Activated T-helper 17 cell treated with anti-CD3 and anti-CD28 coated beads, Interleukin-2, amount 50 U/mL, for 72 hours (primary cell): ENCODE measurements around the gene KCTD15. TPM values are rescaled to one million over a fixed set of nuclear protein-coding genes. Genes with fewer than 3 reads are reported as not detected.

Source experiments
- ATAC-seq: fragments of 150-1000 bp; cut with Tn5 transposase; replicated peaks from 2 replicates; pipeline ENCODE4 v1.10.0; 2021; ENCODE audit warnings: mild to moderate bottlenecking, moderate library complexity
- H3K27ac Mint-ChIP-seq: one replicate; pipeline ENCODE4 v1.8.0; 2022; ENCODE audit warnings: mixed read lengths
- H3K27me3 Mint-ChIP-seq: one replicate; pipeline ENCODE4 v1.8.0; 2022; ENCODE audit warnings: mixed read lengths
- H3K36me3 Mint-ChIP-seq: one replicate; pipeline ENCODE4 v1.8.0; 2022; ENCODE audit warnings: low read depth, mild to moderate bottlenecking, mixed read lengths
- H3K4me1 Mint-ChIP-seq: one replicate; pipeline ENCODE4 v1.8.0; 2022; ENCODE audit warnings: mixed read lengths
- H3K4me3 Mint-ChIP-seq: one replicate; pipeline ENCODE4 v1.8.0; 2022; ENCODE audit warnings: mild to moderate bottlenecking, mixed read lengths
- H3K9me3 Mint-ChIP-seq: one replicate; pipeline ENCODE4 v1.8.0; 2022; ENCODE audit warnings: mixed read lengths
- total RNA-seq, 2 donors: library from RNA; stranded (reverse); gene quantifications; one replicate each; pipeline ENCODE4 v1.2.3, GENCODE V29; 2022

KCTD15 gene
- total RNA-seq, 2 donors from 2014 or later = 8.4 to 11.7 TPM

GRCh38 chr19:33777753-33778088, 18.9 kb upstream of the KCTD15 start:
- H3K4me1 Mint-ChIP-seq = peaks cover 12% of the 10 kb centered on the region
- H3K27me3 Mint-ChIP-seq = peaks cover 13% of the 10 kb centered on the region
- no peak overlapping the region for H3K4me3 Mint-ChIP-seq
- H3K9me3 Mint-ChIP-seq = no peaks in the 10 kb centered on the region
- H3K36me3 Mint-ChIP-seq = no peaks in the 10 kb centered on the region
- no peak overlapping the region for H3K27ac Mint-ChIP-seq
- ATAC-seq = no peak

DNA sequence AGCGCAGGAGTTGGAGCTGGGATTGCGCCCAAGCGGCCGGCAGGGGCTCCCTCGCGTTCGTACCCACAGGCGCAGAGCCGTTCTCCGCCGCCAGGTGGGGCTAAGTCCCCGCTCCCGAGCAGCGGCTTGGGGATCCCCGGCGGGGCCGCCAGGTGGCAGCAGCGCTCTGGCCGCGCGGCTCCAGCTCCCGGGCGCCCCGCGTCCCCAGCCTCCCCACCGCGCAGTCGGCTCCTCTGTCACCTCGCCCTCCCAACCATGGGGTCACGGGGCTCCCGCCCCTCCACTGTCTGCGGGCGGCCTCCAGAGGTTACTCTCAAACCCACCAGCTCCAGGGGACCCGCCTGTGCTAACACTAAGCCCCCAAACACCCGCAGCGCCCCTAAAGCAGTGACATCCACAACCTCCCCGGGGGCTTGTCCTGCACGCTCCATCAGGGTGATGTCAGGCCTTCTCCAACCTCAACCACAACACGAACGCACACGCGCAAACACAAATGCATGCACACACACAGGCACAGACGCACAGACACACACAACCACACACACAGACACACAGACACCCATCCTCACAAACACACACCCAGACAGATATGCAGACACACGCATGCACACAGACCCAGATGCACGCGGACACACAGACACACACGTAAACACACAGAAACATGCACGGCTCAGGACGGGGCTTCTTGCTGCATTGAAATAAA, 18.4 kb upstream of the KCTD15 start:
- H3K36me3 Mint-ChIP-seq = no peaks in the 10 kb centered on the region
- ATAC-seq = peak; percentile 91
- H3K4me3 Mint-ChIP-seq = no peak overlapping the region
- peaks cover 12% of the 10 kb centered on the region for H3K4me1 Mint-ChIP-seq
- no peak overlapping the region for H3K27ac Mint-ChIP-seq
- peaks cover 13% of the 10 kb centered on the region for H3K27me3 Mint-ChIP-seq
- H3K9me3 Mint-ChIP-seq = no peaks in the 10 kb centered on the region

DNA sequence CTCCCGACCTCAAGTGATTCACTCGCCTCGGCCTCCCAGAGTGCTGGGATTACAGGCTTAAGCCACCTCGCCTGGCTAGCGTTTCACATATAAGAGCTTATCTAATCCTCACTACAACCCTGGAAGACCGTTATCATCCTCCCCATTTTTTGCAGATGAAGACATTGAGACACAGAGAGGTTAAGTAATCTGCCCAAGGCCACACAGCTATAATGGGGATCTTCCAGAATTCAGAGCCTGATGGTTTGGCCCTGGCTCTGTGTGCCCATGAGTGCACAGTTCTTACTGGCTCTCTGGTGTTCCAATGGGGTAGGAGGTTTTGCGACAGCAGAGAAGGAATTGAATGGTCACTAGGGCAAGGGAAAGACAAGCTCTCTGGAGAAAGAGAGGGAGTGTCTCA, 16.8 kb upstream of the KCTD15 start:
- H3K4me1 Mint-ChIP-seq = peaks cover 12% of the 10 kb centered on the region
- H3K27ac Mint-ChIP-seq = no peak overlapping the region
- ATAC-seq = no peak
- H3K9me3 Mint-ChIP-seq = no peaks in the 10 kb centered on the region
- no peaks in the 10 kb centered on the region for H3K36me3 Mint-ChIP-seq
- no peak overlapping the region for H3K4me3 Mint-ChIP-seq
- peaks cover 13% of the 10 kb centered on the region for H3K27me3 Mint-ChIP-seq

DNA sequence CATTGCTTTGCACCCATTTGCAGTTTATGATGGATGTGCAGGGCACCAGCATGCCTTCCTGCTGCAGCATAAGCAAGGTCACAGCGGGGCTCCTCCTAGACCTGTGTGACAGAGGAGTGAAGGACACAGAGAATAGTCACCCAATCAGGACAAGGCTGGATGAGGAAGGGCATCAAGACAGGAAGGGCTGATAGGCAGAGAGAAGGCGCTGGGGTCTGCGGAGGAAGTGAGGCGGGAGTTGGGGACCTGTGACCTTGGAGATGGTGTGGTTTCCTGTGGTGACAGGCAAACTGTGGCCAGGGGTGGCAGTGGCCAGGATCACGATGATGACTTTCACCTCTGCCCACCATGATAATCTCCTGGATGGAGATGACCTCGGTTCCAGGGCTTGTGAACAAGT, 16.4 kb upstream of the KCTD15 start:
- no peak for ATAC-seq
- no peaks in the 10 kb centered on the region for H3K9me3 Mint-ChIP-seq
- no peaks in the 10 kb centered on the region for H3K36me3 Mint-ChIP-seq
- no peak overlapping the region for H3K4me3 Mint-ChIP-seq
- H3K4me1 Mint-ChIP-seq = peaks cover 12% of the 10 kb centered on the region
- H3K27me3 Mint-ChIP-seq = peaks cover 13% of the 10 kb centered on the region
- no peak overlapping the region for H3K27ac Mint-ChIP-seq

- no peaks in the 10 kb centered on the region for H3K9me3 Mint-ChIP-seq
- ATAC-seq = no peak
- H3K27me3 Mint-ChIP-seq = peaks cover 13% of the 10 kb centered on the region
- H3K36me3 Mint-ChIP-seq = no peaks in the 10 kb centered on the region
- no peak overlapping the region for H3K4me3 Mint-ChIP-seq
- no peak overlapping the region for H3K27ac Mint-ChIP-seq
- peaks cover 17% of the 10 kb centered on the region for H3K4me1 Mint-ChIP-seq
Measured at GRCh38 chr19:33780746-33781145, 15.9 kb upstream of the KCTD15 start.

- no peak overlapping the region for H3K4me3 Mint-ChIP-seq
- no peak for ATAC-seq
- peaks cover 21% of the 10 kb centered on the region for H3K4me1 Mint-ChIP-seq
- no peaks in the 10 kb centered on the region for H3K9me3 Mint-ChIP-seq
- H3K27me3 Mint-ChIP-seq = peaks cover 13% of the 10 kb centered on the region
- no peak overlapping the region for H3K27ac Mint-ChIP-seq
- H3K36me3 Mint-ChIP-seq = no peaks in the 10 kb centered on the region
Measured at GRCh38 chr19:33781415-33781935, 15.2 kb upstream of the KCTD15 start.

GRCh38 chr19:33781996-33782395, 14.7 kb upstream of the KCTD15 start:
- Mint-ChIP-seq H3K4me1 (peaks cover 21% of the 10 kb centered on the region), H3K9me3 (no peaks in the 10 kb centered on the region), H3K27me3 (peaks cover 13% of the 10 kb centered on the region), H3K4me3 (no peak overlapping the region), H3K36me3 (no peaks in the 10 kb centered on the region), H3K27ac (no peak overlapping the region)
- no peak for ATAC-seq

DNA sequence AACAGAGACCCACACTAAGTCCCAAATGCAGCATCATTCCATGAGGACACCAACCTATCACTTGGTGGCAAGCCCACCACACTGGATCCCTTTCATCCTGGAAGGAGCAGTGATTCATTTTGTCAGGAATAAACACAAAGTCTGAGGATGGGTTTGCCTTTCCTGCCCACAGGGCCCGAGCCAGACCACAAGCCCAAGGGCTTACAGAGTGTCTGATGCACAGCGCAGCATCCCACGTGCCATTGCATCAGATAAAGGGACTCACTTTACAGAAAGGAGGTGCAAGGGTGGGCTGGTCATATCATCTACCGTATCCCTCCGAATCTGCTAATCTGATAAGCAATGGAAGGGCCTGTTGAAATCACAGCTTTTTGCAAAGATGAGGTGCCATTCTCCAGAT, 12.2 kb upstream of the KCTD15 start:
- Mint-ChIP-seq H3K9me3 (no peaks in the 10 kb centered on the region), H3K4me3 (no peak overlapping the region), H3K4me1 (peaks cover 9% of the 10 kb centered on the region), H3K27ac (no peak overlapping the region), H3K27me3 (peaks cover 10% of the 10 kb centered on the region), H3K36me3 (no peaks in the 10 kb centered on the region)
- no peak for ATAC-seq

DNA sequence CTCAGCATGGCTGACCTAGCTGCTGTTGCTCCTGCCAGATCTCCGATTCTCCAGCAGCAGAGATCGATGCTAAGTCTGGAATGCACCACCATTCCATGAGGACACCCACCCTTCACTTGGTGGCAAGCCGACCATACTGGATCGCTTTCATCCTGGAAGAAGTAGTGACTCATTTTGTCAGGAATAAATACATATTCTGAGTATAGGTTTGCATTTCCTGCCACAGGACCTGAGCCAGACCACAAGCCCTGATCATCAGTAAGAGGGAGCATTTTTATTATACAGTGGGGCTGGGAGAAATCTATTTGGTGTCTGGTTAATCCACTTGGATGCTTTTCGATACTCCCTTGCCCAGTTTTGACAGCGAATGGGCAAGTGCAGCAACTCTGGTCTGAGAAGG, 10.9 kb upstream of the KCTD15 start:
- peaks cover 14% of the 10 kb centered on the region for H3K27me3 Mint-ChIP-seq
- peak overlapping the region; percentile 50 for H3K4me3 Mint-ChIP-seq
- ATAC-seq = peak; percentile 56
- H3K9me3 Mint-ChIP-seq = no peaks in the 10 kb centered on the region
- H3K36me3 Mint-ChIP-seq = no peaks in the 10 kb centered on the region
- peak overlapping the region; percentile 44 for H3K27ac Mint-ChIP-seq
- H3K4me1 Mint-ChIP-seq = peaks cover 9% of the 10 kb centered on the region

DNA sequence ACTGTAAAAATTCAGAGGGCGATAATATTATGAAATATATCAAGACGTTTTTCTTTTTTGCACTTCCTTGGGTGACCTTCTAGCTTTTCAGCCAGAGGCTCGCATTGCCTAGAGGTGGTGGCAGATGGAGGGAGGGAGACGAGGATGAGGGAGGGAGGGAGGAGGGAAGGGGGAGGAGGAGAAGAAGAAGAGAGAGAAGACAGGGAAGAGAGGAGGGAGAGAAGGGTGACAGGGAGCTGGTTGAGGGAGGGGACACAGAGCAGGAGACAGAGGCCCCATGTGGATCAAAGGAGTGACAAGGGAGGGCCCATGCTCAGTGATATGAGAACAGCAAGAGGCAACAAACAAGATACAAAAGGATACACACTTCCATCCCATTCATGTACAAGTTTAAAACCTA, 8.0 kb upstream of the KCTD15 start:
- peaks cover 23% of the 10 kb centered on the region for H3K27me3 Mint-ChIP-seq
- no peak for ATAC-seq
- H3K36me3 Mint-ChIP-seq = no peaks in the 10 kb centered on the region
- H3K27ac Mint-ChIP-seq = no peak overlapping the region
- no peaks in the 10 kb centered on the region for H3K9me3 Mint-ChIP-seq
- H3K4me1 Mint-ChIP-seq = peaks cover 9% of the 10 kb centered on the region
- no peak overlapping the region for H3K4me3 Mint-ChIP-seq

GRCh38 chr19:33789344-33789743, 7.3 kb upstream of the KCTD15 start:
- Mint-ChIP-seq H3K9me3 (no peaks in the 10 kb centered on the region), H3K4me3 (no peak overlapping the region), H3K36me3 (no peaks in the 10 kb centered on the region), H3K27ac (no peak overlapping the region), H3K4me1 (peaks cover 9% of the 10 kb centered on the region), H3K27me3 (peaks cover 23% of the 10 kb centered on the region)
- no peak for ATAC-seq

GRCh38 chr19:33794683-33795369, 1.8 kb upstream of the KCTD15 start:
- Mint-ChIP-seq H3K36me3 (no peaks in the 10 kb centered on the region), H3K9me3 (no peaks in the 10 kb centered on the region), H3K4me3 (peak overlapping the region; percentile 58), H3K4me1 (no peaks in the 10 kb centered on the region), H3K27me3 (peaks cover 12% of the 10 kb centered on the region), H3K27ac (no peak overlapping the region)
- no peak for ATAC-seq

GRCh38 chr19:33795370-33796163, 1.1 kb upstream of the KCTD15 start:
- no peaks in the 10 kb centered on the region for H3K4me1 Mint-ChIP-seq
- H3K9me3 Mint-ChIP-seq = no peaks in the 10 kb centered on the region
- peak overlapping the region; percentile 58 for H3K4me3 Mint-ChIP-seq
- H3K27me3 Mint-ChIP-seq = peaks cover 12% of the 10 kb centered on the region
- H3K36me3 Mint-ChIP-seq = no peaks in the 10 kb centered on the region
- ATAC-seq = peak; percentile 74
- H3K27ac Mint-ChIP-seq = no peak overlapping the region

DNA sequence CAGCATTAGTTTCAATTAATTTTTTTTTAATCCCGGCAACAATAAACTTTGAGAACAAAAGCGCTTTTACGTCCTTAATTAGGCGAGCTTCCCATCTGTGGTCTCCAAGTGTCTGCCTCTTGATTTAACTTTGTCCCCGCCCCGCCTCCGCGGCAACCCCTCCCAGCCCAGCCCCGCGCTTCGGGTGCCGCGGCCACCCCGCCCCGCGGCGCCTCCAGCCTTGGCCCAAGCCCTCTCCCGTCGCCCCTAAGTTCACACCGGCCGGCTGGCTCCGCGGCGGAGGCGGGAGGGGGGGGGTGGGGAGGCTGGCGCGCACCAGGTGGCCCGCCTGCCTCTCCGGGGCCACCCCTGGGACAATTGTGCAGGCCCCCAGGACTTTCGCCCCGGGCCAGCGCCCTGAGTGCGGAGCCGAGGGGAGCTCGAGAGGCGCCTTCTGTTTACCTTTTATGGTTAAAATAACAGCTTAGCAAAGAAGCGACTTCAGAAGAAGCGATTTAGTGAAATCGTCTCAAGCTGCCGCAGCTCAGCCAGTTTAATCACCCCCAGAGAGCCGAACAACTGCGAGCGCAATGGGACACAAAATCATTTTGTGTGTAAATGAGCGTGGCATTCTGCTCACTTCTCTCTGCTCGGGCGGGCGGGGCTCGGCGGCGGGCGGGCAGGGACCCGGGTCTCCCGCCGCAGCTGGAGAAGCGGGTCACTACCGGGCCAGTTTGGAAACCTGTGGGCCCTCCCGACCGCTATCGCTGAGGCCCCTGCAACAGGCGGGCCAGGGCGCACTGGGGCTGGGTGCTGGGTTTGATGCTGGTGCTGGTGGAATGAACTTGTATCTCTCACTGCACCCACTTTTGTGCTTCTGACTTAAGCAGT, 1.4 kb downstream of the KCTD15 start:
- H3K36me3 Mint-ChIP-seq = no peaks in the 10 kb centered on the region
- H3K27me3 Mint-ChIP-seq = peaks cover 3% of the 10 kb centered on the region
- no peaks in the 10 kb centered on the region for H3K4me1 Mint-ChIP-seq
- no peak overlapping the region for H3K27ac Mint-ChIP-seq
- H3K4me3 Mint-ChIP-seq = peak overlapping the region; percentile 58
- ATAC-seq = no peak
- no peaks in the 10 kb centered on the region for H3K9me3 Mint-ChIP-seq
